ENCODE measurements around the gene SPOCK2.

Gene SPOCK2

DNA sequence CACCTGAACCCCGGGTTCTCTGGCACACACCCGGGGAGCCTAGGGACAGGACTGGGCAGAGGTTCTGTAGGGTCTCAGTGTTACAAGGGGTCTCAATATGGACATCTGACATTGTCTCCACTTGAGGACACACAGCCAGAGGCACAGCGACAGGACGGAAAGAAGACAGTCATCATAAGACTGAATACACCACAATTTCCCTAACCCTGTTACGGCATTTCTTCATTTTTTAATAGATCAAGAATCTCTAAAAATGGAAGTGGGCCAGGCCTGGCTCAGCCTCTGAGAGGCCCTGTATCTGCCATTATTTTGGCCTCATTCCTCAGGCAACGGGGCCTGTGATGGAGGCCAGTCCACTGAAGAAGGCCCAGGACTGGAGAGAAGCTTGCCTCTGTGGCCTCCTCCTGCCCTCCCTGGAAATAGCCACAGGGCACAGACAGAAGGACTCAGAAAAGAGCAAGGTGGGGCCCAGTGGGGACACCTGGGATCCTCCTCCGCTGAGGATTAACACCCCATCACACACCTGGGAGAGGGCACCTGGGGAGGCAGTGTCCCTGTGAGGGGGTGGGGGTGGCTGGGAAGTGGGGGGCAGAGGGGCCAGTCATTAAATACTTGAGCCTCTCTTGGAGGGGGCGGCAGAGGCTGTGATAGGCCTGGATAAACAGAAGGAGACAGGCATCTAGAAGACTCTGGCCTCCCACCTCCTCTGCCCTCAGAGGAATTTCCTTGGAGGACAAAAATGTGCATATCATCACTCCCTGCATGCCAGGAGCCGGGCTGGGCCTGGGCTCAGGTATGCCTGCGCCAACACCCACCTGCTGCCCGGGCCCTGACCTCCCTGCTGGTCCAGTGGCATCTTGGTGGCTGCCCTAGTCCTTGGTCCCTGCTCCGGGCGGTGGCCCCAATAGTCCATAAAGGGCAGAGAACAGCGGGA, 8.0 kb downstream of the SPOCK2 start:
- TF ChIP-seq, protein P1, sequence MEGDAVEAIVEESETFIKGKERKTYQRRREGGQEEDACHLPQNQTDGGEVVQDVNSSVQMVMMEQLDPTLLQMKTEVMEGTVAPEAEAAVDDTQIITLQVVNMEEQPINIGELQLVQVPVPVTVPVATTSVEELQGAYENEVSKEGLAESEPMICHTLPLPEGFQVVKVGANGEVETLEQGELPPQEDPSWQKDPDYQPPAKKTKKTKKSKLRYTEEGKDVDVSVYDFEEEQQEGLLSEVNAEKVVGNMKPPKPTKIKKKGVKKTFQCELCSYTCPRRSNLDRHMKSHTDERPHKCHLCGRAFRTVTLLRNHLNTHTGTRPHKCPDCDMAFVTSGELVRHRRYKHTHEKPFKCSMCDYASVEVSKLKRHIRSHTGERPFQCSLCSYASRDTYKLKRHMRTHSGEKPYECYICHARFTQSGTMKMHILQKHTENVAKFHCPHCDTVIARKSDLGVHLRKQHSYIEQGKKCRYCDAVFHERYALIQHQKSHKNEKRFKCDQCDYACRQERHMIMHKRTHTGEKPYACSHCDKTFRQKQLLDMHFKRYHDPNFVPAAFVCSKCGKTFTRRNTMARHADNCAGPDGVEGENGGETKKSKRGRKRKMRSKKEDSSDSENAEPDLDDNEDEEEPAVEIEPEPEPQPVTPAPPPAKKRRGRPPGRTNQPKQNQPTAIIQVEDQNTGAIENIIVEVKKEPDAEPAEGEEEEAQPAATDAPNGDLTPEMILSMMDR (IDR thresholded peaks at IDR 0.05; ENCODE audit: low read depth, low read length): no peak
- H3K4me3 ChIP-seq (ENCODE audit: low read depth, low read length): no peak overlapping the region
- DNase-seq (ENCODE audit: low read depth, low spot score): no peak
- in situ Hi-C loops (cut with HindIII; ENCODE audit: low sequenced_read_pairs): no loop called here

DNA sequence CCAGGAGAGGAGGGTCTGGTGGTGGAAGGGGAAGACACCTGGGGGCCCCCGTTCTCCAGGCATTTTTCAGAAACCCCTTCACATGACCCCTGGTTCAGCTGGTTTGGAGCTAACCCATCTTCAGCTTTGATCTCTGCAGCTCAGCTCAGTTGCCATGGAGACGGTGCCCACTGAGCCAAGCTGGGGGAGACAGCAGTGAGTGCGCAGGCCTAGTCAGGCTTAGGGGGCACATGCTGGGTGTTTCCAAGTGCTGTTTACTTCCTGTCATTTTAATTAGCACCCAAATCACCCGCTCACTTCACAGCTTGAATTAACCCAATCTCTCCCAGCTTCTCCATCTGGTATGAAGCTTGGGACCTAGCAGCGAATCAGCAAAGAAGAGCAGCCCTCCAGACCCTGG, 9.0 kb downstream of the SPOCK2 start:
- TF ChIP-seq, protein P1 (IDR thresholded peaks at IDR 0.05; ENCODE audit: low read depth, low read length): no peak
- in situ Hi-C loops (cut with HindIII; ENCODE audit: low sequenced_read_pairs): no loop called here
- no peak overlapping the region for H3K4me3 ChIP-seq (ENCODE audit: low read depth, low read length)
- DNase-seq (ENCODE audit: low read depth, low spot score): no peak

DNA sequence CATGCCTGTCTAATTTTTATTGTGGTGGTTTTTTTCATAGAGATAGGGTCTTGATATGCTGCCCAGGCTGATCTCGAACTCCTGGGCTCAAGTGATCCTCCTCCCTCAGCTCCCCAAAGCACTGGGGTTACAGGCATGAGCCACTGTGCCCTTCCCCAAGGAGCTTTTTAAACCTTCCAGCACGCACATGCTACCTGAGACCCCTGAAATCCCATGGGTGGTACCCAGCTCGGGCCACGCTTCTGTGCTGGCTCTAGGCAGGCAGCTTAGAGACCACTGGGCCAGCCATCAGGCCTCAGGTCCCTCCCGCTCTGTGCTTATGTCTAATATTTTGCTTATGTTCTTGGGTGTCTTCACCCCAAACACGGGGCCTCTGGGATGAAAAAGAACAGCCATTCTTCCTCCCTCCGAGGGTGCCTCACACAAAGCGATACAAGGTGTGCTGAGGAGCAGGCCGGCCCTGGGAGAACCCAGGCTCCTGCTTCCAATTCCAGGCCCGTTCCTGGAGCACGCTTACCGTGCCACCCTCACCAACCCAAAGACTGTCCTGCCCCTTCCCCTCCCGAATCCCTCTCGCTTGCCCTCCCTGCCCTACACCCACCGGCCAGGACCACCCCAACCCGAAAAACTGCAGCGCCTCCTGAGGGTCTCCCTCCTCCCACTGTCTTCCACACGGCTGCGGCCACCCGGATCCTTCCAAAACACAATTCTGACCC, 10.9 kb downstream of the SPOCK2 start:
- no peak for DNase-seq (ENCODE audit: low read depth, low spot score)
- H3K4me3 ChIP-seq (ENCODE audit: low read depth, low read length): no peak overlapping the region
- TF ChIP-seq, protein P1 (IDR thresholded peaks at IDR 0.05; ENCODE audit: low read depth, low read length): no peak

DNA sequence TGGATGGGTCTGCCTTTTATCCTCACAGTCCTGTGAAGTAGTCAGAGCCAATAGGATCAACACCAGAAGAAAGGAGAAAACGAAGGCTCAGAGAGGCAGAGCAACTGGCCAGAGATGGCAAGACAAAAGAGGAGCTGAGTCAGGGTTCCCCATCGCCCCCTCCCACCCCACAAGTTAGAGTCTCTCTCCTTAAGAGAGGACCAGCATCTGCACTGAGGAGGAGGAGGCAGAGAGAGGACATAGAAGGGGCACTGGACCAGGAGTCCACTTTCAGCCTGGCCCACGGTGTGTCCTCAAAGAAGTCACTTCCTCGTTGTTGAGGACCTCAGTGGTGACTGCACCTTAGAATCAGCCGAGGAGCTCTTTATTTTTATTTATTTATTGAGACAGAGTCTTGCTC, 11.6 kb downstream of the SPOCK2 start:
- no peak overlapping the region for H3K4me3 ChIP-seq (ENCODE audit: low read depth, low read length)
- in situ Hi-C loops (cut with HindIII; ENCODE audit: low sequenced_read_pairs): no loop called here
- TF ChIP-seq, protein P1 (IDR thresholded peaks at IDR 0.05; ENCODE audit: low read depth, low read length): no peak
- DNase-seq (ENCODE audit: low read depth, low spot score): no peak

More for the DNA sequence above, 10.9 kb downstream of the SPOCK2 start:
- in situ Hi-C loops (cut with HindIII; ENCODE audit: low sequenced_read_pairs): no loop called here

DNA sequence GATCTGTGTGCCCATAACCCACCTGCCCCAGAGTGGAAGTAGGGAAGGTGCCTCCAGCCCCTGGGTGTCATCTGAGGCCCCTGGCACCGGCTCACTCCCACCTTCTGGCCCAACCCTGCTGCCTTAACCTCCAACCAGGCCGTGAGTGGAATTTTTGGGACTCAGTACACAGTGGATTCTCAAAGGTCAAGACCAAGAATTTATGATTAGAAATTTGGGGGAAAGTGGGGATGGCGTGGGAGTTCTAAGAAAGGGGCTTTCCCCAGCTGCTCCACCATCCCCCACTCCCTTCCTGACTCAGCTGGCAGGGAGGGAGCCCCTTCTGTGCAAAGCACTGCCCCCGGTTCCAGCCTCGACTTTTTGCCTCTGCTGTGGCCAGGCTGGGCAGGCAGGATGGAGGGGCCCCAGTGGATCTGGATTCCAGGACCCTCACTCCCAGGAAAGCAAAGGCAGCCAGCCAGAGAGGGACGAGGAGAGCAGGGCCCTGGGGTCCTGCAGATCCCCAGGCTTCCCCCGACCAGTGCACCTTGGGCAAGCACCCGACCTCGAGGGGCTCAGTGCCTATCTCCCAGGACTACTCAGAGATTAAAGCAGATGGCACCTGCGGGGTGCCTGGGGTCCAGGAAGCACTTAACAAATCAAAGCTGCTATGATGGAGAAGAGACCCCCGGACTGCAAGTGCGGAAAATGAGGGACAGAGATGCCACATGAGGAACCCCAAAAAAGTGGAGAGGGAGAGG, 12.8 kb downstream of the SPOCK2 start:
- H3K4me3 ChIP-seq (ENCODE audit: low read depth, low read length): no peak overlapping the region
- DNase-seq (ENCODE audit: low read depth, low spot score): no peak
- TF ChIP-seq, protein P1 (IDR thresholded peaks at IDR 0.05; ENCODE audit: low read depth, low read length): no peak
- in situ Hi-C loops (cut with HindIII; ENCODE audit: low sequenced_read_pairs): no loop called here
